GM21723 (cell line): Measurements from ENCODE around the gene TMEM119.
A peak's percentile ranks its signal among the peaks of the same experiment; 100 is the strongest.
"Not testable (repeated sequence)": the region's sequence is repeated elsewhere in the genome, so short reads cannot be mapped to it uniquely, and the experiment has no call there.

Experiments
- ATAC-seq: cut with Tn5 transposase; IDR thresholded peaks from one replicate; pipeline ENCODE4 v1.9.1; 2021; ENCODE audit warnings: mild to moderate bottlenecking, moderate library complexity; ENCODE audit not compliant: unreplicated experiment

TMEM119 gene

GRCh38 chr12:108589028-108589839 is 8.7 kb downstream of the TMEM119 start:
- ATAC-seq: no peak

- ATAC-seq: no peak
These were observed 10.1 kb downstream of the TMEM119 start for GRCh38 chr12:108587826-108588225.

GRCh38 chr12:108586306-108586705 is 11.6 kb downstream of the TMEM119 start:
- no peak for ATAC-seq

GRCh38 chr12:108585864-108586263 is 12.0 kb downstream of the TMEM119 start:
- ATAC-seq: no peak

GRCh38 chr12:108584456-108585065 is 13.3 kb downstream of the TMEM119 start:
- no peak for ATAC-seq

GRCh38 chr12:108583991-108584390 is 13.9 kb downstream of the TMEM119 start:
- ATAC-seq: no peak

- no peak for ATAC-seq
These were observed 14.7 kb downstream of the TMEM119 start for GRCh38 chr12:108582978-108583770.

- no peak for ATAC-seq
These were observed 15.4 kb downstream of the TMEM119 start for GRCh38 chr12:108582509-108582908.

GRCh38 chr12:108581311-108582227 is 16.3 kb downstream of the TMEM119 start:
- no peak for ATAC-seq

- no peak for ATAC-seq
These were observed 17.4 kb downstream of the TMEM119 start for GRCh38 chr12:108580531-108580930.

- ATAC-seq: no peak
These were observed 19.1 kb downstream of the TMEM119 start for GRCh38 chr12:108578813-108579212.

- ATAC-seq: no peak
These were observed 19.6 kb downstream of the TMEM119 start for GRCh38 chr12:108578264-108578663.

GRCh38 chr12:108577458-108577857 is 20.4 kb downstream of the TMEM119 start:
- no peak for ATAC-seq

- ATAC-seq: no peak
These were observed 21.1 kb downstream of the TMEM119 start for GRCh38 chr12:108576660-108577234.

GRCh38 chr12:108575199-108575912 is 22.5 kb downstream of the TMEM119 start:
- no peak for ATAC-seq

- ATAC-seq: not testable (repeated sequence)
These were observed 23.6 kb downstream of the TMEM119 start for GRCh38 chr12:108574276-108574675.

GRCh38 chr12:108573317-108573716 is 24.6 kb downstream of the TMEM119 start:
- ATAC-seq: no peak

GRCh38 chr12:108572166-108572790 is 25.6 kb downstream of the TMEM119 start:
- ATAC-seq: peak; percentile 29

GRCh38 chr12:108571609-108572165 is 26.2 kb downstream of the TMEM119 start:
- no peak for ATAC-seq
